Measurements from ENCODE around the gene SCN3A.

Gene SCN3A

GRCh38 chr2:165064743-165065142 is 139.1 kb downstream of the SCN3A start:
- H3K9me3 ChIP-seq, result no peaks in the 10 kb centered on the region
- no peaks in the 10 kb centered on the region for H4K20me1 ChIP-seq
- no peak overlapping the region for H3K4me2 ChIP-seq
- no peak for TF ChIP-seq Cebpa-rat (IDR thresholded peaks at IDR 0.05)
- H3K27me3 ChIP-seq, result no peaks in the 10 kb centered on the region
- H3K27ac ChIP-seq, result no peak overlapping the region
- H3K4me3 ChIP-seq, result no peak overlapping the region
- H3K4me1 ChIP-seq, result no peaks in the 10 kb centered on the region
- H3K9ac ChIP-seq, result no peak overlapping the region
- H3K36me3 ChIP-seq, result no peaks in the 10 kb centered on the region

- no peak overlapping the region for H3K4me2 ChIP-seq
- H3K9ac ChIP-seq, result no peak overlapping the region
- H3K4me1 ChIP-seq, result no peaks in the 10 kb centered on the region
- no peaks in the 10 kb centered on the region for H3K27me3 ChIP-seq
- H4K20me1 ChIP-seq, result no peaks in the 10 kb centered on the region
- no peaks in the 10 kb centered on the region for H3K36me3 ChIP-seq
- no peak overlapping the region for H3K4me3 ChIP-seq
- no peak for TF ChIP-seq Cebpa-rat (IDR thresholded peaks at IDR 0.05)
- no peaks in the 10 kb centered on the region for H3K9me3 ChIP-seq
- no peak overlapping the region for H3K27ac ChIP-seq
Observed at GRCh38 chr2:165060411-165060810, 143.4 kb downstream of the SCN3A start.

DNA sequence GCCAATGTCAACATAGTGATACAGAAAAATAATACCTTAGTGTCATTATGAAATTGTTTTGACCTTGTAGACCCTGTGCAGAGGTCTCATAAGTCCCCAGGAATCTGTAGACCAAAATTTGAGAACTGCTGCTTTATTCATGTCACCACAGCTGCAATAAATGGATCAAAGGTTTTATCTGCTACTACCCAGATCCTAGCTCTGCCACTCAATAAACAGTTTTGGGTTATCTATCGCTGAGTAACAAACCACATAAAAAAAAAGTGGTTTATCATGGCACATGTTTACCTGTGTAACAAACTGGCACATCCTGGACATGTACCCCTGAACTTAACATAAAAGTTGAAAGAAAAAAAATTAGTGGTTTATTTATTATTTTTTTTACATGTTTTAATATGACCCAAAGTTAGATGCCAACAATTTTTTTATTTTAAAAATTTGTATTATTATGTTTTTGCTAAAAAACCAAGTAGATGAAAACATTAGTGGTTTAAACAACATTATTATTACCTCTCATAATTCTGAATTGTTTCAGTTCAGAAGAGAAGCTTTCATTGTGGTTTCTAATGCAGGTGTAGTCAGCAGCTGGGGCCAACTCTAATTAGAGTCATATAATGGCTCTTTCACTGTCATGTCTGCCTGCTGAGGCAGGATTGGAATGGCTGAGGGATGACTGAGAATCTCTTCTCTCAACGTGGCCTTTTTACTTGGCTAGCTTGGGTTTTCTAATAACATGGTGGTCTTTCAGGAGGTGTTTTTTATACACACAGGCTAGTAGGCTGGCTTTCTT is 145.2 kb downstream of the SCN3A start:
- Histone ChIP-seq H3K4me2 (no peak overlapping the region), H4K20me1 (no peaks in the 10 kb centered on the region), H3K9ac (no peak overlapping the region), H3K9me3 (no peaks in the 10 kb centered on the region), H3K4me3 (no peak overlapping the region), H3K36me3 (no peaks in the 10 kb centered on the region), H3K27ac (no peak overlapping the region), H3K27me3 (no peaks in the 10 kb centered on the region), H3K4me1 (no peaks in the 10 kb centered on the region)
- TF ChIP-seq Cebpa-rat (IDR thresholded peaks at IDR 0.05), result no peak

GRCh38 chr2:165057931-165058330 is 145.9 kb downstream of the SCN3A start:
- Histone ChIP-seq H3K4me3 (no peak overlapping the region), H3K4me1 (no peaks in the 10 kb centered on the region), H3K9ac (no peak overlapping the region), H3K27me3 (no peaks in the 10 kb centered on the region), H3K4me2 (no peak overlapping the region), H3K36me3 (no peaks in the 10 kb centered on the region), H3K9me3 (no peaks in the 10 kb centered on the region), H4K20me1 (no peaks in the 10 kb centered on the region), H3K27ac (no peak overlapping the region)
- TF ChIP-seq Cebpa-rat (IDR thresholded peaks at IDR 0.05), result no peak

- H3K36me3 ChIP-seq, result no peaks in the 10 kb centered on the region
- no peaks in the 10 kb centered on the region for H3K4me1 ChIP-seq
- no peaks in the 10 kb centered on the region for H3K9me3 ChIP-seq
- no peak for TF ChIP-seq Cebpa-rat (IDR thresholded peaks at IDR 0.05)
- H3K9ac ChIP-seq, result no peak overlapping the region
- H3K4me3 ChIP-seq, result no peak overlapping the region
- H3K4me2 ChIP-seq, result no peak overlapping the region
- no peak overlapping the region for H3K27ac ChIP-seq
- no peaks in the 10 kb centered on the region for H4K20me1 ChIP-seq
- H3K27me3 ChIP-seq, result no peaks in the 10 kb centered on the region
Observed at GRCh38 chr2:165057308-165057707, 146.5 kb downstream of the SCN3A start.

- Histone ChIP-seq H4K20me1 (no peaks in the 10 kb centered on the region), H3K4me3 (no peak overlapping the region), H3K4me1 (no peaks in the 10 kb centered on the region), H3K9ac (no peak overlapping the region), H3K9me3 (no peaks in the 10 kb centered on the region), H3K36me3 (no peaks in the 10 kb centered on the region), H3K27me3 (no peaks in the 10 kb centered on the region), H3K4me2 (no peak overlapping the region), H3K27ac (no peak overlapping the region)
- no peak for TF ChIP-seq Cebpa-rat (IDR thresholded peaks at IDR 0.05)
Observed at GRCh38 chr2:165056564-165056963, 147.3 kb downstream of the SCN3A start.

- H3K4me2 ChIP-seq, result no peak overlapping the region
Observed at GRCh38 chr2:165055082-165055851, 148.6 kb downstream of the SCN3A start.

DNA sequence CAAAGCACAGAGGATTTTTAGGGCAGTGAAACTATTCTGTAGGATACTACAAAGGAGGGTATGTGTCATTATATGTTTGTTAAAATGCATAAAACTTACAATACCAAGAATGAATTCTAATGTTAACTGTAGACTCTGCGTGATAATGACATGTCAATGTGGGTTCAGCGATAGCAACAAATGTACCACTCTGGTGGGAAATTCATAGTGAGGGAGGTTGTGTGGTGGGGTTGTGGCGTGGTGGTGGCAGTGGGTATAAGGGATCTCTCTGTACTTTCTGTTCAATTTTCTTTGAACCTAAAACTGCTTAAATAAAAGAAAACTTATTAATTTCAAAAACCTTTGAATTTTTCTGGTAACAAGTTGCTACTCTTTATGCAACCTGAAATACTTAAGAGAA is 149.2 kb downstream of the SCN3A start:
- no peak overlapping the region for H3K27ac ChIP-seq
- no peaks in the 10 kb centered on the region for H3K9me3 ChIP-seq
- H3K4me1 ChIP-seq, result no peaks in the 10 kb centered on the region
- no peaks in the 10 kb centered on the region for H3K27me3 ChIP-seq
- no peak overlapping the region for H3K9ac ChIP-seq
- no peak overlapping the region for H3K4me3 ChIP-seq
- H3K4me2 ChIP-seq, result no peak overlapping the region
- TF ChIP-seq Cebpa-rat (IDR thresholded peaks at IDR 0.05), result no peak
- H4K20me1 ChIP-seq, result no peaks in the 10 kb centered on the region
- no peaks in the 10 kb centered on the region for H3K36me3 ChIP-seq

More at GRCh38 chr2:165055082-165055851, 148.6 kb downstream of the SCN3A start:
- no peaks in the 10 kb centered on the region for H3K36me3 ChIP-seq
- H4K20me1 ChIP-seq, result no peaks in the 10 kb centered on the region
- no peak overlapping the region for H3K9ac ChIP-seq
- H3K4me1 ChIP-seq, result no peaks in the 10 kb centered on the region
- no peaks in the 10 kb centered on the region for H3K9me3 ChIP-seq
- H3K27ac ChIP-seq, result no peak overlapping the region
- no peak for TF ChIP-seq Cebpa-rat (IDR thresholded peaks at IDR 0.05)
- H3K27me3 ChIP-seq, result no peaks in the 10 kb centered on the region
- H3K4me3 ChIP-seq, result no peak overlapping the region

- no peaks in the 10 kb centered on the region for H3K9me3 ChIP-seq
- H3K36me3 ChIP-seq, result no peaks in the 10 kb centered on the region
- no peak overlapping the region for H3K27ac ChIP-seq
- no peaks in the 10 kb centered on the region for H4K20me1 ChIP-seq
- TF ChIP-seq Cebpa-rat (IDR thresholded peaks at IDR 0.05), result no peak
- no peaks in the 10 kb centered on the region for H3K27me3 ChIP-seq
- H3K4me2 ChIP-seq, result no peak overlapping the region
- H3K9ac ChIP-seq, result no peak overlapping the region
- no peak overlapping the region for H3K4me3 ChIP-seq
- no peaks in the 10 kb centered on the region for H3K4me1 ChIP-seq
Observed at GRCh38 chr2:165044505-165045303, 159.1 kb downstream of the SCN3A start.
